GM21447 (cell line): Measurements from ENCODE around the gene CHPF2.

ENCODE experiments used
- ATAC-seq: cut with Tn5 transposase; IDR thresholded peaks from one replicate; pipeline ENCODE4 v1.9.1; 2021; ENCODE audit not compliant: unreplicated experiment

CHPF2 gene

GRCh38 chr7:151232091-151232916, at the start of gene CHPF2:
CHPF2 (plus strand) TSS chr7:151232483; CDS start chr7:151234012, 1,529 bp downstream.
- ATAC-seq: peak; percentile 96

- no peak for ATAC-seq
Observed at GRCh38 chr7:151185762-151186639, 46.3 kb upstream of the CHPF2 start.

DNA sequence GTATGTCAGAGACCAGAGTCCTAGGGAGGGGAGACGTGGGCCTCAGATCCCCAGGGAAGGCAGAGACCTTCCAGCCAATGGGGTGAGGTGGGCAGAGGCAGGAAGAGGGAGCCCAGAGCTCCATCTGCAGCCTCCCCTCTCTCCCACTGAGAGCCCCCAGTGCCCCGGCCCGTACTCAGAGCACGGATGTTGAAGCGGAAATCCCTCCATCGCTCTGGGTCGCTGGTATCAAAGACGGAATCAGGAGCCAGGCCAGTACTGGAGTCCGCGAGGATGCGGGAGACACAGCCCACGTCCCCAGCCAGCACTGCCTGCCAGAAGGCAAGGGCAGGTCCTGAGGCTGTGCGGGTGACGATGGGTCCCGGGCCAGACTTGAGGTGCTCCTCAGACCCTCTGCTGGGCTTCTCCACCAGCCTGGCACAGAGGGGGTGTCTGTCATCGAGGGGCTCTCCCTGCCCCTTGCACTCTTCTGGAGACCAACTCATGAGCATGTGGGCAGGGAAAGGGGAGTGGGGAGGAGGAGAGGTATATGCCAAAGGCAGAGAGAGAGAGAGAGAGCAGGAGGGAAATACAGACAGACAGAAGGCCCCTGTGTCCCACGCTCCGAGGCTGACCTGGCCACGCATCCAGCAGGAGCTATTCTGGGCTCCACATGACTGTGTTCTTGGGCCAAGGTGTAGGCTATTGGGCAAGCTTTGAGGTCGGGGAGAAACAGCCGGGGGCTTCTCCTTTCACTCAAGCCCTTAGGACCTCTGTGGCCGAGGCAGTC, 45.5 kb upstream of the CHPF2 start, which contains the start of gene ASB10:
ASB10 (minus strand) TSS at position 611 of the 769 bp plus-strand sequence; CDS start at position 491, 120 bp downstream.
- ATAC-seq: no peak

- ATAC-seq: no peak
Observed at GRCh38 chr7:151187409-151188251, 44.7 kb upstream of the CHPF2 start.

GRCh38 chr7:151188252-151188542, 44.1 kb upstream of the CHPF2 start:
- no peak for ATAC-seq

- ATAC-seq: no peak
Observed at GRCh38 chr7:151189038-151189437, 43.2 kb upstream of the CHPF2 start.

- no peak for ATAC-seq
Observed at GRCh38 chr7:151191544-151191943, 40.7 kb upstream of the CHPF2 start.

GRCh38 chr7:151192002-151192539, 40.2 kb upstream of the CHPF2 start:
- no peak for ATAC-seq

DNA sequence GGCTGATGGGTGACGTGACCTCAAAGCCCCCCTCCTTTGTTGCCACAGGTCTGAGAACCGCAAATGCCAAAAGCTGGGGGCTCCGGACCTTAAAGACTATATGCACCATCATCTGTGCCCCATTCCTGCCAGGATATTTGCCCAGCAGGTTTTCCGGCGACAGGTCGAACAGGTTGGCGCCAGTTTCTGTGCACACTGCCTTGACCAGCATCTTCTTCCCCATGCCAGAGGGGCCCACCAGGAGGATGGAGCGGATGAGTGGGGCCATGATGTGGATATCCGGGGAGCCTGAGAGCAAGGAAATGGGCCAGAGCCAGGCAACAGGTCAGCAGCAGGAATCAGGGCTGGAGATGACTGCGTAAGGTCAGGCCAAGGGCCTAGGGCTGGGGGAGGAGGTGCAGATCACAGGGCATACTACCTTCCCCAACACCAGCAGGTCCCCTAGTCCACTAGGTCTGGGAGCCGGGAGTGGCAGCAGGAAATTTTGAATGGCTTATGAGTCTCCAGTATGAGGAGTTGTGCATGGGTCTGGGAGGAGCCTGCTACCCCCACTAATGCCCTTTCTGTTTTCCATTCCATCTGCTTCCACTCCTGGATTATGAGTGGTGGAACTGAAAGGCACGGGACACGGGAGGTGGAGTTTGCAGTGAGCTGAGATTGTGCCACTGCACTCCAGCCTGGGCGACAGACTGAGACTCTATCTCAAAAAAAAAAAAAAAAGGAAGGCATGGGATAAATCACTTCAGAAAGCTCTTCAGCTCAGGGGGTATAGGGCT, 38.9 kb upstream of the CHPF2 start:
- ATAC-seq: no peak

DNA sequence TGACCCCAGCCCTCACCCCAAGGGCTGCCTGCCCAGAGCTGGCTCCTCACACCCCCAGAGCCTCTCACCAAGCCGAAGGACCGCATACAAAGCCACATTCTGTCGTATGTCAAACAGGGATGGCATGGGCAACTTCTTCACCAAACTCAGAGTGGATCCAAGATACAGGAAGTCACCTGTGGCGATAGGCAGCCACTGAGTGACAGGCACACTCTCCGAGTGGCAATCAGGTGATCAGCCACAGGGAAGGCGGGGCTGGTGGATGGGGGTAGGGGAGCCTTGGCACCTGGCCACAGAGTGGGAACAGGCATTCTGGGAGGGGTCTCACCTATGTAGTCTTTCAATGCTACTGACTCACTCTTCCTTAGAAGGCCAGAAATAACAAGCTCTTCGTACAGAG, 38.1 kb upstream of the CHPF2 start:
- no peak for ATAC-seq

GRCh38 chr7:151195616-151196450, 36.5 kb upstream of the CHPF2 start:
- ATAC-seq: no peak

DNA sequence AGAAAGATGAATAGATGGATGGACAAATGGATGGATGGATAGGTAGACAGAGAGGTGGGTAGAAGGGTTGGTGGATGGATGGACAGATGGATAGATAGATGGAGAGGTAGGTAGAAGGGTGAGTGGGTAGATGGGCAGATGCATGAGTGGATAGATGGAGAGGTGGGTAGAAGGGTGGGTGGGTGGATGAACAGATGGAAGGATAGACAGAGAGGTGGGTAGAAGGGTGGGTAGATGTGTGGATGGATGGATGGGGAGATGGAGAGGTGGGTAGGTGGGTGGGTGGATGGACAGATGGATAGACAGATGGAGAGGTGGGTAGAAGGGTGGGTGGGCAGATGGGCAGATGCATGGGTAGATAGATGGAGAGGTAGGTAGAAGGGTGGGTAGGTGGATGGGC, 34.4 kb upstream of the CHPF2 start:
- ATAC-seq: no peak

GRCh38 chr7:151198945-151199848, 33.1 kb upstream of the CHPF2 start:
- no peak for ATAC-seq

GRCh38 chr7:151201344-151201743, 30.9 kb upstream of the CHPF2 start:
- ATAC-seq: no peak

DNA sequence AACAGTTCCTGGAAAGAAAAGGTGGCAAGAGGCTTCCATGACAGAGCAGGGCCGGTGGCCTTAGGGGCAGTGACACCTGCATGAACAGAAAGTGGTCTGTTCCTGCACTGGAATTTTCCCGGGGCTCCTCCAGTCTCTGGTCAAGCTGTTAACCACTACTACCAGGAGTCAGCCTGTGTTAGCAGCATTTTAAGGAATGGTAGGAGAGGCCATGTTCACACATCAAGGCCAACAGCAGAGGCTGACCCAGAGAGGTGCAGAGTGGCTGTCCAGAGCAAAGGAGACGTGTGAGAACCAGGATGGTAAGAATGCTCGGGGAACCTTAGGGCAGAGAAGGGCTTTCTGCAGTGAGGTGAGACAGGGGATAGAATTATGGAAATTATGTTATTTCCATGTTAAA, 30.5 kb upstream of the CHPF2 start:
- ATAC-seq: no peak

DNA sequence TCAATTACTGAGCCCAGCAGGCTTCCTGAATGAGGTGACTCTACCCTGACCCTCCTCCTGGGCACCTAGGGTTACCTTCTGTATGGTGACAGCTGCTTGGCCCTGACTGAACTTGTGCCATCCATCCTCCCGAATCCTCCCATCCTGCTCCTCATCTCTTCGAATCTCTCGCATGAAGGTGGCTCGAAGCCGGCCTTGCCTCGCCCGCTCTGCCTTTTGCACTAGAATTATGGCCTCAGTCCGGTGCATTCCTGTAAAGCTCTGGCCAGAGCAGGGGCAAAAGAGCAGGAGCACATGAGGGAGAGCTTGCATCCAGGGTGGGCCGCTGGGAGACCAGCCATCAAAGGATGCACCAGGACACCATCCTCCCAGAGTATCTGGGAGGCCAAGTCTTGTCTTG, 29.4 kb upstream of the CHPF2 start:
- no peak for ATAC-seq

DNA sequence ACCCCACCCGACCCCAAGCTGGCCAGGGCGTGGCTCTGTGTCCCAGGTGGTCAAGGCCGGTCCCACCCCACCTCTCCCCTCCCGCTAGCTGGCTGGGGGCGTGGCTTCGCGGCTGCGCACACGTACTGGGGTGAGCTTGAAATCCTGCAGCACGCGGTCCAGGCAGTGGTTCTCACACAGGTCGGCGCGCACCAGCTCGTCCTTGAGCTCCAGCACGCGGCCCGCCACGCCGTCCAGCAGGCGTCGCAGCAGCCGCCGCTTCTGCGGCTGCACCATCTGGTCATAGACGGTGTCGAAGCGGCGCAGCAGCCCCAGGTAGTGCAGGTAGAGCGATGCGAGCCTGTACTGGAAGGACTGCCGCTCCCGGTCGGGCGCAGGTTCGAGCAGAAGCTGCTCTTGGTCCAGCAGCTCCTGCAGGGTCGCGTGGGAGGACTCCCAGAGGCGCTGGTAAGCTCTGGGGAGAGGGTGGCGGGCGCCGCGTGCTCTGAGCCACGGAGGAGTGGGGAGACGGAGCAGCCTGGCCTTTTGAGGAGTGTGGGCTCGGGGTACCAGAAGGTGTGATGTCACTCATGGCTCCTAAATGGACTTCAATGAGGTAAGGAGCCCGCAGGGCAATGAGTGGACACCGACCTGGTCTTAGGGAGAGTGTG, 27.8 kb upstream of the CHPF2 start:
- ATAC-seq: no peak
